Liver (tissue), 3 donors: ENCODE measurements around the gene EDIL3.
"Not testable (repeated sequence)": the region's sequence is repeated elsewhere in the genome, so short reads cannot be mapped to it uniquely, and the experiment has no call there.

Experiments used
- EGR1 ChIP-seq, 2 donors: IDR thresholded peaks; 2 replicates each; pipeline ENCODE4 v1.6.1; 2016 to 2018; ENCODE audit warnings: antibody characterized with exemption in 2 of 2, low read depth in 2 of 2
- JUND ChIP-seq, 2 donors: IDR thresholded peaks; 2 replicates each; pipeline ENCODE4 v1.6.1; 2016; ENCODE audit warnings: antibody characterized with exemption in 2 of 2
- RAD21 ChIP-seq, 2 donors: IDR thresholded peaks; 2 replicates each; pipeline ENCODE4 v1.6.1; 2016; ENCODE audit warnings: antibody characterized with exemption in 2 of 2, mild to moderate bottlenecking in 2 of 2
- SP1 ChIP-seq: IDR thresholded peaks from 2 replicates; pipeline ENCODE4 v1.6.1; 2018; ENCODE audit warnings: antibody characterized with exemption, mild to moderate bottlenecking
- TAF1 ChIP-seq: conservative IDR thresholded peaks from 2 replicates; pipeline ENCODE4 v1.6.1; 2016; ENCODE audit warnings: antibody characterized with exemption, mild to moderate bottlenecking
- TF ChIP-seq, protein P1 (sequence below): fragments of 150-350 bp; IDR thresholded peaks from 2 replicates; pipeline ENCODE4 v1.5.1; 2017; ENCODE audit warnings: improper control_type of control experiment, low read depth, low read length; ENCODE audit not compliant: missing input control
- TF ChIP-seq, protein P2 (sequence below): IDR thresholded peaks from 2 replicates; pipeline ENCODE4 v1.6.1; 2016; ENCODE audit warnings: antibody characterized with exemption, mild to moderate bottlenecking
- TF ChIP-seq, protein P3 (sequence below): IDR thresholded peaks from 2 replicates; pipeline ENCODE4 v1.6.1; 2016; ENCODE audit warnings: antibody characterized with exemption
- donor health status: healthy.
- donor health status: healthy.

DNA sequence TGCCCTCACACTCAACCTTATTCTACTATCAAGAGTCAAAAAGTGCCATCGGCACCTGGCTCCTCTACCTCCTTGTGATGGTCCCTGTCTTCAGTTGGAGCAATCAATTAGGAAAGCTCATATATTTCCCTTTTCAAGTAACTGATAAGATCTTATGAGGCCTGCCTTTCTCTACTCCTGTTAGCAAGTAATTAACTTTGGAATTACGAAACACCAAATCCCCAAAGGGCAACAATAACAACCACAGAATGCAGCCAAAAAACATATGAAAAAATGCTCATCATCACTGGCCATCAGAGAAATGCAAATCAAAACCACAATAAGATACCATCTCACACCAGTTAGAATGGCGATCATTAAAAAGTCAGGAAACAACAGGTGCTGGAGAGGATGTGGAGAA, 366.2 kb downstream of the EDIL3 start:
- TF ChIP-seq, protein P1, sequence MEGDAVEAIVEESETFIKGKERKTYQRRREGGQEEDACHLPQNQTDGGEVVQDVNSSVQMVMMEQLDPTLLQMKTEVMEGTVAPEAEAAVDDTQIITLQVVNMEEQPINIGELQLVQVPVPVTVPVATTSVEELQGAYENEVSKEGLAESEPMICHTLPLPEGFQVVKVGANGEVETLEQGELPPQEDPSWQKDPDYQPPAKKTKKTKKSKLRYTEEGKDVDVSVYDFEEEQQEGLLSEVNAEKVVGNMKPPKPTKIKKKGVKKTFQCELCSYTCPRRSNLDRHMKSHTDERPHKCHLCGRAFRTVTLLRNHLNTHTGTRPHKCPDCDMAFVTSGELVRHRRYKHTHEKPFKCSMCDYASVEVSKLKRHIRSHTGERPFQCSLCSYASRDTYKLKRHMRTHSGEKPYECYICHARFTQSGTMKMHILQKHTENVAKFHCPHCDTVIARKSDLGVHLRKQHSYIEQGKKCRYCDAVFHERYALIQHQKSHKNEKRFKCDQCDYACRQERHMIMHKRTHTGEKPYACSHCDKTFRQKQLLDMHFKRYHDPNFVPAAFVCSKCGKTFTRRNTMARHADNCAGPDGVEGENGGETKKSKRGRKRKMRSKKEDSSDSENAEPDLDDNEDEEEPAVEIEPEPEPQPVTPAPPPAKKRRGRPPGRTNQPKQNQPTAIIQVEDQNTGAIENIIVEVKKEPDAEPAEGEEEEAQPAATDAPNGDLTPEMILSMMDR: not testable (repeated sequence)
- TF ChIP-seq EGR1 (IDR thresholded peaks at IDR 0.05; ENCODE audit: low read depth in 2 of 2); TAF1; SP1; RAD21 (IDR thresholded peaks at IDR 0.05); JUND (IDR thresholded peaks at IDR 0.05): not testable (repeated sequence)
- TF ChIP-seq, protein P2, sequence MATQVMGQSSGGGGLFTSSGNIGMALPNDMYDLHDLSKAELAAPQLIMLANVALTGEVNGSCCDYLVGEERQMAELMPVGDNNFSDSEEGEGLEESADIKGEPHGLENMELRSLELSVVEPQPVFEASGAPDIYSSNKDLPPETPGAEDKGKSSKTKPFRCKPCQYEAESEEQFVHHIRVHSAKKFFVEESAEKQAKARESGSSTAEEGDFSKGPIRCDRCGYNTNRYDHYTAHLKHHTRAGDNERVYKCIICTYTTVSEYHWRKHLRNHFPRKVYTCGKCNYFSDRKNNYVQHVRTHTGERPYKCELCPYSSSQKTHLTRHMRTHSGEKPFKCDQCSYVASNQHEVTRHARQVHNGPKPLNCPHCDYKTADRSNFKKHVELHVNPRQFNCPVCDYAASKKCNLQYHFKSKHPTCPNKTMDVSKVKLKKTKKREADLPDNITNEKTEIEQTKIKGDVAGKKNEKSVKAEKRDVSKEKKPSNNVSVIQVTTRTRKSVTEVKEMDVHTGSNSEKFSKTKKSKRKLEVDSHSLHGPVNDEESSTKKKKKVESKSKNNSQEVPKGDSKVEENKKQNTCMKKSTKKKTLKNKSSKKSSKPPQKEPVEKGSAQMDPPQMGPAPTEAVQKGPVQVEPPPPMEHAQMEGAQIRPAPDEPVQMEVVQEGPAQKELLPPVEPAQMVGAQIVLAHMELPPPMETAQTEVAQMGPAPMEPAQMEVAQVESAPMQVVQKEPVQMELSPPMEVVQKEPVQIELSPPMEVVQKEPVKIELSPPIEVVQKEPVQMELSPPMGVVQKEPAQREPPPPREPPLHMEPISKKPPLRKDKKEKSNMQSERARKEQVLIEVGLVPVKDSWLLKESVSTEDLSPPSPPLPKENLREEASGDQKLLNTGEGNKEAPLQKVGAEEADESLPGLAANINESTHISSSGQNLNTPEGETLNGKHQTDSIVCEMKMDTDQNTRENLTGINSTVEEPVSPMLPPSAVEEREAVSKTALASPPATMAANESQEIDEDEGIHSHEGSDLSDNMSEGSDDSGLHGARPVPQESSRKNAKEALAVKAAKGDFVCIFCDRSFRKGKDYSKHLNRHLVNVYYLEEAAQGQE: not testable (repeated sequence)
- TF ChIP-seq, protein P3, sequence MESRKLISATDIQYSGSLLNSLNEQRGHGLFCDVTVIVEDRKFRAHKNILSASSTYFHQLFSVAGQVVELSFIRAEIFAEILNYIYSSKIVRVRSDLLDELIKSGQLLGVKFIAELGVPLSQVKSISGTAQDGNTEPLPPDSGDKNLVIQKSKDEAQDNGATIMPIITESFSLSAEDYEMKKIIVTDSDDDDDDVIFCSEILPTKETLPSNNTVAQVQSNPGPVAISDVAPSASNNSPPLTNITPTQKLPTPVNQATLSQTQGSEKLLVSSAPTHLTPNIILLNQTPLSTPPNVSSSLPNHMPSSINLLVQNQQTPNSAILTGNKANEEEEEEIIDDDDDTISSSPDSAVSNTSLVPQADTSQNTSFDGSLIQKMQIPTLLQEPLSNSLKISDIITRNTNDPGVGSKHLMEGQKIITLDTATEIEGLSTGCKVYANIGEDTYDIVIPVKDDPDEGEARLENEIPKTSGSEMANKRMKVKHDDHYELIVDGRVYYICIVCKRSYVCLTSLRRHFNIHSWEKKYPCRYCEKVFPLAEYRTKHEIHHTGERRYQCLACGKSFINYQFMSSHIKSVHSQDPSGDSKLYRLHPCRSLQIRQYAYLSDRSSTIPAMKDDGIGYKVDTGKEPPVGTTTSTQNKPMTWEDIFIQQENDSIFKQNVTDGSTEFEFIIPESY: not testable (repeated sequence)
